ENCODE results near the gene UBALD2. TPM values are rescaled to one million over a fixed set of nuclear protein-coding genes. Genes with fewer than 3 reads are reported as not detected.

Gene UBALD2
- total and polyA plus RNA-seq, 2 donors (not counting 1 experiment from before 2014, with no cell fraction given): 4.1 to 7.3 TPM

- peaks cover 18% of the 10 kb centered on the region for H3K79me2 ChIP-seq (ENCODE audit: control insufficient read depth, insufficient read depth, low read length)
- no peaks in the 10 kb centered on the region for H3K27me3 ChIP-seq (ENCODE audit: control insufficient read depth, insufficient read depth, low read length)
- no peak overlapping the region for H2AFZ ChIP-seq (ENCODE audit: low read length)
- TF ChIP-seq CTCF (conservative IDR thresholded peaks at IDR 0.05 in 1 of 2, IDR thresholded peaks at IDR 0.05 in 1 of 2; ENCODE audit: low read depth in 1 of 2, low read length in 2 of 2) (no peak), EZH2 (IDR thresholded peaks at IDR 0.05; ENCODE audit: low read length, missing control alignments) (no peak)
- H3K36me3 ChIP-seq (ENCODE audit: control insufficient read depth, insufficient read depth, low read length): no peaks in the 10 kb centered on the region
- no peaks in the 10 kb centered on the region for H4K20me1 ChIP-seq (ENCODE audit: control insufficient read depth, extremely low read depth, insufficient read depth, low read length)
- peak in 1 of 2 donors; percentile 46 for DNase-seq (ENCODE audit: low read depth in 2 of 2)
- no peak overlapping the region for H3K27ac ChIP-seq (ENCODE audit: insufficient read depth, low read length)
- H3K4me1 ChIP-seq (ENCODE audit: control insufficient read depth, extremely low read depth, insufficient read depth, low read length): peaks cover 9% of the 10 kb centered on the region
- H3K9me3 ChIP-seq (ENCODE audit: control insufficient read depth, insufficient read depth, low read depth, low read length): no peaks in the 10 kb centered on the region
- no peak overlapping the region for H3K4me3 ChIP-seq (replicated peaks in 1 of 4; ENCODE audit: control extremely low read depth in 1 of 4, insufficient read depth in 1 of 4, low read depth in 3 of 4, low read length in 4 of 4)
- no peak overlapping the region for H3K9ac ChIP-seq (ENCODE audit: insufficient read depth, low read length)
- H3K4me2 ChIP-seq (ENCODE audit: extremely low read depth, insufficient read depth, low read length): no peak overlapping the region
Measured at GRCh38 chr17:76262732-76263344, 2.3 kb upstream of the UBALD2 start.

- H3K27me3 ChIP-seq (ENCODE audit: control insufficient read depth, insufficient read depth, low read length): no peaks in the 10 kb centered on the region
- H3K27ac ChIP-seq (ENCODE audit: insufficient read depth, low read length): peak overlapping the region; percentile 75
- no peak overlapping the region for H2AFZ ChIP-seq (ENCODE audit: low read length)
- H3K4me1 ChIP-seq (ENCODE audit: control insufficient read depth, extremely low read depth, insufficient read depth, low read length): peaks cover 14% of the 10 kb centered on the region
- H4K20me1 ChIP-seq (ENCODE audit: control insufficient read depth, extremely low read depth, insufficient read depth, low read length): no peaks in the 10 kb centered on the region
- no peak overlapping the region for H3K9ac ChIP-seq (ENCODE audit: insufficient read depth, low read length)
- no peak for DNase-seq (ENCODE audit: low read depth in 2 of 2)
- H3K4me3 ChIP-seq (replicated peaks in 1 of 4; ENCODE audit: control extremely low read depth in 1 of 4, insufficient read depth in 1 of 4, low read depth in 3 of 4, low read length in 4 of 4): no peak overlapping the region
- peaks cover 26% of the 10 kb centered on the region for H3K79me2 ChIP-seq (ENCODE audit: control insufficient read depth, insufficient read depth, low read length)
- TF ChIP-seq EZH2 (IDR thresholded peaks at IDR 0.05; ENCODE audit: low read length, missing control alignments) (no peak), CTCF (conservative IDR thresholded peaks at IDR 0.05 in 1 of 2, IDR thresholded peaks at IDR 0.05 in 1 of 2; ENCODE audit: low read depth in 1 of 2, low read length in 2 of 2) (no peak)
- H3K4me2 ChIP-seq (ENCODE audit: extremely low read depth, insufficient read depth, low read length): no peak overlapping the region
- H3K36me3 ChIP-seq (ENCODE audit: control insufficient read depth, insufficient read depth, low read length): no peaks in the 10 kb centered on the region
- no peaks in the 10 kb centered on the region for H3K9me3 ChIP-seq (ENCODE audit: control insufficient read depth, insufficient read depth, low read depth, low read length)
Measured at GRCh38 chr17:76263896-76264295, 1.3 kb upstream of the UBALD2 start.

- TF ChIP-seq EZH2 (IDR thresholded peaks at IDR 0.05; ENCODE audit: low read length, missing control alignments) (no peak), CTCF (conservative IDR thresholded peaks at IDR 0.05 in 1 of 2, IDR thresholded peaks at IDR 0.05 in 1 of 2; ENCODE audit: low read depth in 1 of 2, low read length in 2 of 2) (no peak)
- Histone ChIP-seq H3K9me3 (ENCODE audit: control insufficient read depth, insufficient read depth, low read depth, low read length) (no peaks in the 10 kb centered on the region), H4K20me1 (ENCODE audit: control insufficient read depth, extremely low read depth, insufficient read depth, low read length) (no peaks in the 10 kb centered on the region), H3K79me2 (ENCODE audit: control insufficient read depth, insufficient read depth, low read length) (peaks cover 31% of the 10 kb centered on the region), H3K4me3 (replicated peaks in 1 of 4; ENCODE audit: control extremely low read depth in 1 of 4, insufficient read depth in 1 of 4, low read depth in 3 of 4, low read length in 4 of 4) (peak overlapping the region in 2 of 4 experiments; percentile 29 to 32), H3K4me2 (ENCODE audit: extremely low read depth, insufficient read depth, low read length) (peak overlapping the region; percentile 57), H3K9ac (ENCODE audit: insufficient read depth, low read length) (no peak overlapping the region), H2AFZ (ENCODE audit: low read length) (peak overlapping the region; percentile 1), H3K4me1 (ENCODE audit: control insufficient read depth, extremely low read depth, insufficient read depth, low read length) (peaks cover 14% of the 10 kb centered on the region), H3K36me3 (ENCODE audit: control insufficient read depth, insufficient read depth, low read length) (peaks cover under 1% of the 10 kb centered on the region), H3K27me3 (ENCODE audit: control insufficient read depth, insufficient read depth, low read length) (no peaks in the 10 kb centered on the region), H3K27ac (ENCODE audit: insufficient read depth, low read length) (peak overlapping the region; percentile 75)
- DNase-seq (ENCODE audit: low read depth in 2 of 2): no peak
Measured at GRCh38 chr17:76264425-76264754, 758 bp upstream of the UBALD2 start.
